Erythroblast (primary cell): ENCODE results near the gene AP4M1.

Source experiments
- DNase-seq, 2 experiments: peaks; one replicate each; lab custom pipeline; 2025; lab: John Stamatoyannopoulos, UW
- GATA1 ChIP-seq: IDR thresholded peaks from 2 replicates; pipeline ENCODE4 v1.6.1; 2011; ENCODE audit warnings: low read depth, mild to moderate bottlenecking, control low read depth, low read length, moderate library complexity
- POLR2A ChIP-seq: IDR thresholded peaks from 2 replicates; pipeline ENCODE4 v1.6.1; 2011; ENCODE audit warnings: mild to moderate bottlenecking, low read length

Gene AP4M1

DNA sequence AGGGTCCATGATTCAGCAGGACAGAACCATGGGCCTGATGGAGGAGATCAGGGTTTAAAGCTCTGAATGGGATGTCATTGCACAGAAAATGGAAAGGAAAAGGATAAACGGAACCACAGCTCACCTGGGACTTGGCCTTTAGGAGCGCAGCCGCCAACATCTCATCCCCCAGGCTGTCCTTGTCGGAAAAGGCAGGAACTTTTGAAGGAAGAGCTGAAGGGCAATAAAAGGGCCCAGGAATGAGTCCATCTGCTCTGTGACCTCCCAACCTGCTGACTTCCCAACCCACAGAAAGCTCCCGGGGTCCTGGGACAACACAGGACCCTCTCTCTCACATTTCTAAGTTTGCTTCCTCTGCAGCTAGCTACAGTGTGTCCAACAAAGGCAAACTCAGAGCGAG is 26.0 kb upstream of the AP4M1 start:
- TF ChIP-seq GATA1 (no peak), POLR2A (no peak)

DNA sequence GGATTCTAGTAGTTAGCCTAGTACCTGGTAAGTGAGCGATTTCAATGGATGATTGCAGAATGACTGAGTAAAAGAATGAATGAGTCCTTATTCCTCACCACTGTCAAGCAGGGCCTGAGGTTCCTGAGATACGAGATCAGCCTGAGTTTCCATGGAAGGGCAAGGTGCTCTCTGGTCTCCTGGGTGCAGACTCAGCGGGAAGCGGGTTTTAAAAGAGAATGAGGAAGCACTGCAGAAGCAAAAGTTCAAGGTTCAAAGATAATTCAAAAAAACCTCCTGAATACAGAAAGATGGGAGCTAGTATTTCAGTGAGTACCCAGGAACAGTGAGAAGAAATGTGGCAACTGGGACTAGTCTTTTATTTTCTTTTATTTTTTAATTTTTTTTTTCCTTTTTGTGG is 24.2 kb upstream of the AP4M1 start:
- TF ChIP-seq GATA1: no peak
- no peak for TF ChIP-seq POLR2A
- DNase-seq: no peak

More for the DNA sequence above, 26.0 kb upstream of the AP4M1 start:
- no peak for DNase-seq

DNA sequence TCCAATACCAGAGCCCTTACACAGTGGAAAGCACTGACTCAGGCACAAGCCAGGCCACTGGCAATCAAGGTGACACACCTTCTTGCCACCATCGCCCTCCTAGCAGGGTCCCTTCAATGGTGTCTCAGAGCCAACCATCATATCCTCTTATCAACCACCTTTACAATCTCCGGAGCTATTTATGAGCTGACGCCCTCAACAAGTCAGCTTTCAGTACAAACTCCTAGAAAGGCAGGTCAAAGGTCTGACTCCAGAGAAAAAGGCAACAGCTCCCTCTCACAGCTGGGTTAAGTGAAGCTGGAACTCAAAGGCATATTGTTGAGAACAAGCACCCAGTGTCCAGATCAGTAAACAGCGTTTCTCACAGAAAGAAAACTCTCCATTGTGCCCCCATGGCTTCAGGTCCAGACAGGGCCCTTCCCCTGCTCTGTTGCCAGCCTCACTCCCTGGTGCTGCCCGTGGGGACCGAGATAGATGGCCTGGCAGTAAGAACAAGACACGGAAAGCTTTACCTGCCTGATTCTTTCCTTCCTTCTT is 22.4 kb upstream of the AP4M1 start:
- DNase-seq: no peak
- no peak for TF ChIP-seq POLR2A
- no peak for TF ChIP-seq GATA1

DNA sequence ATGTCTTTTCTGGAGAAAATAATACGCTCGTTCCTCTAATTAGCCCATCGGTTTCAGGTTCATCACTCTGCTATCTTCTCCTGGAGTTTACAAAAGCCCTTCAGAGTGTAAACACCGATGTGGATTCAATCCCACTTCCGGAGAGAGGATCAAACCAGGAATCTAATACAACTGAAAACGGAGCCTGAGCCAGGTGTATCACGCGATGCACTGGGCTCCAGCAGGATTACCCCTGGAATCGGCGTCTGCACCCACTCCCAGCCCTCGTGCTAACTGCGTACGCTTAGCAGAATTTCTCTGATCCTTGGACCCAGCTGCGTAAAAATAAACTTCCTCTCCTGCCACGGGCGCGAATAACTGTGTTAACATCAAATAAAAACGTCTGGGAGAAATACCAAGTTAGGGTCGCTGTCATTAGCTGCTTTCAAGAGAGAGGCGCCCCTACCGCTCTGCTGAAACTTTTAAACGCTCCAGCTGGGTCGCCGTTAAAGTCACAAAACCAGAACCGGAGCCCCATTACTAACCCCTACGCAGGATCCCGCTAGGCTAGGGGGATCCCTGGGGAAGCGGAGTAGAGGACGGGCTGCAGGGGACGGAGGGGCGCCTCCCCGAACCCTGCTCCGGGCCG is 20.4 kb upstream of the AP4M1 start:
- no peak for TF ChIP-seq POLR2A
- no peak for TF ChIP-seq GATA1
- peak; percentile 63 to 67 for DNase-seq

DNA sequence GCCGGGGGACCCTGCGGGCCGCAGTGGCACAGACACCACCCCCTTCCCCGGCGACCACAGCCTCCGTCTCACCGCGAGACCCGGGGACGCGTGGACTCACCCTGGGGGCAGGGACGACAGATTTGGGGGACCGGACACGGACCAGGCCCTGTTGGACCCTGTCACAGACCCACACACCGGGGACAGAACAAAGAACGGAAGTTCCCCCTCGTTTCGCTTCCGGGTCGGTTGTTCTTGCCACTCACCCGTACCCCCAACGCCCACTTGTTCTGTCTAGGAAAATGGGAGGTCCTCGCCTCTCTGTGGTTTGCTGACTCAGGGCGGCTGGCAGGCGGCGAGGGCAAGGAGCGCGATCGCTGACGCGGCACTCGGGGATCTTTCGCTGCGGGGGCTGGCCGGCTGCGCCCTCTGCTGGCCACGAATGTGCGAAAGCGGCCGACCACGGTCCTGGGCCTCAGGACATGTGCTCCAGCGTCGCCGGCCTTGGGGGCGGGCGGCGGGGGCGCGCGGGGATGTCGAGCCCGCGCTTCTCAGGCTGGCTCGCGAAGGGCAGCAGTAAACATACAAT is 19.8 kb upstream of the AP4M1 start, which contains the start of gene ZNF3:
TSS of gene ZNF3 (minus strand) at position 189 of the 568 bp plus-strand sequence. CDS start 4,366 bp downstream, outside the sequence.
- peak; percentile 86 for TF ChIP-seq POLR2A
- no peak for TF ChIP-seq GATA1
- peak; percentile 100 for DNase-seq

DNA sequence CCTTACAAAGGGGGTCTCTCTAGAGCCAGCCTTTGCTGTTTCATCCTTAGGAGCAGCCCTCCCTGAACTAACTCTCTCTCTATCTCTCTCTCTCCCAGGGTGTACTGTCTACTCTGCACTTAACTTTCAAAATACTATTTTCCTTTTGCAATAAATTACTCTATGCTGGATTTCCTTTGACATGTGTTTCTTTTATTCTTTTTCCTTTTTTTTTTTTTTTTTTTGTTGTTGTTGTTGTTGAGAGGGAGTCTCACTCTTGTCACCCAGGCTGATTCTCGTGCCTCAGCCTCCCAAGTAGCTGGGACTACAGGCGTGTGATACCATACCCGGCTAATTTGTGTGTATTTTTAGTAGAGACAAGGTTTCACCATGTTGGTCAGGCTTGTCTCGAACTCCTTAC is 18.5 kb upstream of the AP4M1 start:
- TF ChIP-seq POLR2A: no peak
- no peak for TF ChIP-seq GATA1
- DNase-seq: no peak

DNA sequence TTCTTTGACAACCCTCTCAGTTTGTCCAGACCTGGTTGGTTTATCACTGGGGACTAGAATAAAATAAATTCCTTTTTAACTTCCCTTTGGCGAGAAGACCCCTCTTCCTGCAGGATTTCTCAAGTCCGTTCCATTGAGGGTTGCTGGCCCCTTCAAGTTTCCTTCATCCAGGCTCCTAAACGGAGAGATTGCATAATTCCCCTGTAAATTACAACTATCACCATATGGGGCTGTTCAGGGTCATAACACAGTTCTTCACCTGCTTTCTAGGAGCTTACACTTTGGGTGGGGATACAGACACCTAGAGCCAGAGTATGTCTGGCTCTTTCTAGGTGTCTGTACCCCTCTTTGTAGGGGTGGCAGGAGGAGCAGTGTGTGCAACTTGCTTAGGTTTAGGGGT is 15.9 kb upstream of the AP4M1 start:
- TF ChIP-seq POLR2A (no peak), GATA1 (no peak)

DNA sequence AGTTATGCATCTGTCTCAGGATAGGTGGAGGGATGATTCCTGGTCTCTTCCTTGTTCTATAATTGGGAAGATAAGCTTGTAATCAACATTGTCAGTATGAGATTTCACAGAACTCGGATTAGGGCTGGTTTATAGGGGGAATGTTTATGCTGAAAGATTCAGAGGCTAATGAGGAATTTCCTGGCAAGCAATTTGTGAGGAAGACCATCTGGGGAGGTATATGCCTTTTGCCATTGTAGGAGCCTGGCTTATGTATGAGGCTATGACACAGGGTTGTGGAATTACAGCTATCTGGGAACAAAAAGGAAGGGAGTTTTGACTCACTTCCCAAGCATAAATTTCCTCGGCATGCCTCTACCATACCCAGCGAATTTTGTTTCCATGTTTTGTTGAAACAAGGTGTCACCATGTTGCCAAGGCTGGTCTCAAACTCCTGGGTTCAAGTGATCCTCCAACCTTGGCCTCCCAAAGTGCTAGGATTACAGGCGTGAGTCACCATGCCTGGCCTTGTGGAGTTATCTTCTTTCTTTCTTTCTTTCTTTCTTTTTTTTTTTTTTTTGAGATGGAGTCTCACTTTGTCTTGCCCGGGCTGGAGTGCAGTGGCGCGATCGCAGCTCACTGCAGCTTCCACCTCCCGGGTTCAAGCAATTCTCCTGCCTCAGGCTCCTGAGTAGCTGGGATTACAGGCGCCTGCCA is 14.2 kb upstream of the AP4M1 start:
- no peak for DNase-seq

More for the DNA sequence above, 15.9 kb upstream of the AP4M1 start:
- DNase-seq: no peak

DNA sequence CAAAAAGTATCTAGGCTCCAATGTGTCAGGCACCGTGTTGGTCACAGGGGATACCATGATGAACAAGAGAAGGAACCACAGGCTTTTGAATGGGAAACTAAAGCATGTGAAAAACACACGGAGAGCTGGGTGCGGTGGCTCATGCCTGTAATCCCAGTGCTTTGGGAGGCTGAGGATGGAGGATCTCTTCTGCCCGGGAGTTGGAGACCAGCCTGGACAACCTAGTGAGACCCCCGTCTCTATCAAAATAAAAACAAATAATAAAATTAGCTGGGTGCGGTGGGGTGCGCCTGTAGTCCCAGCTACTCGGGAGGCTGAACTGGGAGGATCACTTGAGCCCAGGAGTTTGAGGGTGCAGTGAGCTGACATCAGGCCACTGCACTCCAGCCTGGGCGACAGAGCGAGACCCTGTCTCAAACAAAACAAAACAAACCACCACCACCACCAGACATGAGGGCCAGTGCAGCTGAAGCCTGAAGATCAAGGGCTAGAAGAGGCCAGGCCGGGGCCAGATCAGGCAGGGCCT is 13.3 kb upstream of the AP4M1 start:
- no peak for DNase-seq

More for the DNA sequence above, 14.2 kb upstream of the AP4M1 start:
- TF ChIP-seq GATA1: no peak
- no peak for TF ChIP-seq POLR2A

DNA sequence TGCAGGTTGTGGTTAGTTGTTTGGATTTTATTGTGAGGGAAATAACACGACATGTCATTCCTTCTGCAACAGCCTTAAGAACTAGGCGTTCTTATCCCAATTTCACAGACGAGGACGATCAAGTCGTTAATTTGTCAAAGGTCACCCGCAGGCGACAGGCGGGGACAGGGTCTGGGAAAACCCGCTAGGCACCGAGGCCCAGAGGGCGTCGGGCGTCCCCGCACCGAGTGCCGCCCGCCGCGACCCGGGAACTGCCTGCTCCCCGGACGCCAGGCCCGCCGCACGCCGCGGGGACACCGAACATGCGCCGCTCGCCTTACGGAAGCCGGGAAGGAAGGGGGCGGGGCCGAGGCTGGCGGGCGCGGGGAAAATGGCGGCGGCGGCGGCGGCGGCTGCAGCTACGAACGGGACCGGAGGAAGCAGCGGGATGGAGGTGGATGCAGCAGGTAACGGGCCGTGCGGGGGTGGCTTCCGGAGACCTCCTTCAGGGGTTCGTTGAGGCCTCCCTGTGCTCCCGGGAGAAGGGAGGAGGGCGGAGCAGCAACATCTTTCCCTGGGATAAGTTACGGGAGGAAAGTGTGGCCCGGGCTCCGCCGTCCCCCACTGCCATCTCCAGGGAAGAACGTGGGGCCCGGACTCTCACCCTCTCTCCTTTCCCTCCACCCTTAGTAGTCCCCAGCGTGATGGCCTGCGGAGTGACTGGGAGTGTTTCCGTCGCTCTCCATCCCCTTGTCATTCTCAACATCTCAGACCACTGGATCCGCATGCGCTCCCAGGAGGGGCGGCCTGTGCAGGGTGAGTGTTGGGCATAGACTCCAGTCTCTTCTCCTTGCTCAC is 12.6 kb upstream of the AP4M1 start, which contains the start of gene COPS6:
TSS of gene COPS6 (plus strand) at position 349 of the 837 bp plus-strand sequence. CDS start at position 371, 22 bp downstream.
- peak; percentile 90 to 94 for DNase-seq
- no peak for TF ChIP-seq GATA1
- TF ChIP-seq POLR2A: peak; percentile 79

More for the DNA sequence above, 13.3 kb upstream of the AP4M1 start:
- TF ChIP-seq GATA1 (no peak), POLR2A (no peak)

DNA sequence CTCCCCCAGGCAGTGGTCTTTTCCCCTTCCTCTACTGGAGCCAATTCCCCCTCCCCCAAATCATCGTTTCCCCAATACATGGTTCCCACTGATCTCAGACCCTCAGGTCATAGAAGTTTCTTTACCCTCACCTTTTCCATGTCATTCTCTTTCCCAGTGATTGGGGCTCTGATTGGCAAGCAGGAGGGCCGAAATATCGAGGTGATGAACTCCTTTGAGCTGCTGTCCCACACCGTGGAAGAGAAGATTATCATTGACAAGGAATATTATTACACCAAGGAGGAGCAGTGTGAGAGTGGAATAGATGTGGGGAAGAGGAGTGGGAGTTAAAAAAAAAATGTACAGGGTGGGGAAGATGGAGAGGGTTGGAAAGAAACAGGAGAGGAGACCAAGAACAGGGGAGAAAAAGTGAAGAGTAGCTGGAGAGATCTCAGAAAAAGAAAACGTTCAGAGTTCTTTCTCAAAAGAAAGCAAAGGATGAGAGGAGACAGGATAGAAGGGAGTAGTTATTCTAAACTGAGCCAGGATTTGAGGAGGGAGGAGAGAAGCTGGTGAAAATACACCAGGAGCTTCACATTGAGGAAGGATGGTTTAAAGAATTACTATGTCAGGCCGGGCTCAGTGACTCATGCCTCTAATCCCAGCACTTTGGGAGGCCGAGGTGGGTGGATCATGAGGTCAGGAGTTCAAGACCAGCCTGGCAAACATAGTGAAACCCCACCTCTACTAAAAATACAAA is 11.8 kb upstream of the AP4M1 start:
- no peak for TF ChIP-seq GATA1
- no peak for TF ChIP-seq POLR2A
- DNase-seq: no peak

DNA sequence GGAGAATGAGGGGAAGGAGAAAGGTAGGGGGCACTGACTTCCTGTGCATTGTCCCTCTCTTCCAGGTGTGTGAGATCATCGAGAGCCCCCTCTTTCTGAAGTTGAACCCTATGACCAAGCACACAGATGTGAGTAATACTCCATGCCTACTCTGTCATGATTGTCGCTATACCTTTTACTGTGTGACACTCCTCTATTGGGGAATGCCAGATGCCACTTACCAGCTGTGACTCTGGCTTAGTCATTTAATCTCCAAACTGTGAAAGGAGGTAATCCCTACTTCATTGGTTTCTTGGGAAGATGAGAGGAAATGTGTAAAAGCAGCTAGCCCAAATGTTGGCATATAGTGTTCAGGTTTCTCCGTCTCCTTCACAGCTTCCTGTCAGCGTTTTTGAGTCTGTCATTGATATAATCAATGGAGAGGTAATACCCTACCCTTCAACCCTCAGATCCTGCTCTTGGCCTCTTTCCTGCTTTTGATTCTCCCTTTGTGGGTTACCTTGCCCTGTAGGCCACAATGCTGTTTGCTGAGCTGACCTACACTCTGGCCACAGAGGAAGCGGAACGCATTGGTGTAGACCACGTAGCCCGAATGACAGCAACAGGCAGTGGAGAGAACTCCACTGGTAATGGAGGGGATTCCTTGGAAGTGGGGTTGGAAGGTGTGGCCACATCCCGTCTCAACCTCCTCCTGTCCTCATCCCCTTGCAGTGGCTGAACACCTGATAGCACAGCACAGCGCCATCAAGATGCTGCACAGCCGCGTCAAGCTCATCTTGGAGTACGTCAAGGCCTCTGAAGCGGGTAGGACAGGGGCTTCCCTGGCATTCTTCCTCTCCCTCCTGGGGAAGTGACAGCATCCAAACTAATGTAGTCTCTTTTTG is 10.7 kb upstream of the AP4M1 start:
- TF ChIP-seq GATA1: no peak
- no peak for TF ChIP-seq POLR2A
- no peak for DNase-seq
